Measurements from ENCODE around the gene PKNOX2.

The PKNOX2 gene

DNA sequence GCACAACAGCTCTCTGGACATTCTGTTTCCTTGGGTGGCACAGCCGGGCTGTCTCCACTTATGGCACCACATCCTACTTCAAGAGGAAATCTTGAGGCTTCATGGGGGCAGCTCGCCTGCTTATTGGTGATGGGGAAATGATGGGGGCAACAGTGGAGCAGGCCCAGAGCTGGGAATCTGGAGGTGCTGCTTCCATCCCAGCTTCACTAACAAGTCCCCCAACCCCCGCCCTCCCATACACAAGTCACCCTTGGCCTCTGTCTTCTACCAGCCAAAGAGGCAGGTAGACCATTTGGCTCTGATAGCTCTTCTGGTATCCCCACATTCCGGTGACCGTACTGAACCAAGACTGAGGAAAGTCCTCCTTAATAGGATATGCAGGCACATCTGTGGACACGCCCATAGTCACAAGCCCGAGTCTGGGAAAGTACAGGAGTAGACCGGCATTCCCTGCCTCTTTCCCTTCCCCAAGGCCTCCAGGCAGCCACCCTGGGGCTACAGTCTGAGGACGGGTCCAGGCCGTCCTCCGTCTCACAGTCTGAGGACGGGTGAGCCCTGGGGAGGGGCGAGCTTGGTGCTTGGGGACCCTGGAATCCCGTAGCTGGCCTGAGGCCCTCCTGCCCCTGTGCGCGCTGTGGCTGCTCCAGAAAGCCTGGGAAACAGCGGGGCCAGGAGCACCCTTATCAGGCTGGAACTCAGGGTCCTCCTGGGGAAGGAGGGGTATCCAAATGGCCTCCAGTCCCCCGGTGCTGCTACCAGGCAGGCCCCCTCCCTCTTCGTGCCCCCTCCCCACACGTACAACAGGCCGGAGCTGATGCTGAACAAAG is 185.9 kb downstream of the PKNOX2 start:
- Histone ChIP-seq H3K27me3 (ENCODE audit: control insufficient read depth in 1 of 2, insufficient read depth in 2 of 2, low read length in 2 of 2) (no peaks in the 10 kb centered on the region), H3K27ac (ENCODE audit: low read depth, low read length) (no peak overlapping the region), H3K4me1 (ENCODE audit: insufficient read depth, low read length) (peaks cover 20% of the 10 kb centered on the region), H3K9me3 (ENCODE audit: low read length) (no peaks in the 10 kb centered on the region), H3K9ac (ENCODE audit: low read length) (no peak overlapping the region), H3K4me3 (ENCODE audit: low read depth in 1 of 2, low read length in 2 of 2) (no peak overlapping the region), H3K36me3 (ENCODE audit: insufficient read depth, low read length) (no peaks in the 10 kb centered on the region)

GRCh38 chr11:125351033-125351867 is 186.7 kb downstream of the PKNOX2 start:
- Histone ChIP-seq H3K9ac (ENCODE audit: low read length) (no peak overlapping the region), H3K9me3 (ENCODE audit: low read length) (no peaks in the 10 kb centered on the region)

DNA sequence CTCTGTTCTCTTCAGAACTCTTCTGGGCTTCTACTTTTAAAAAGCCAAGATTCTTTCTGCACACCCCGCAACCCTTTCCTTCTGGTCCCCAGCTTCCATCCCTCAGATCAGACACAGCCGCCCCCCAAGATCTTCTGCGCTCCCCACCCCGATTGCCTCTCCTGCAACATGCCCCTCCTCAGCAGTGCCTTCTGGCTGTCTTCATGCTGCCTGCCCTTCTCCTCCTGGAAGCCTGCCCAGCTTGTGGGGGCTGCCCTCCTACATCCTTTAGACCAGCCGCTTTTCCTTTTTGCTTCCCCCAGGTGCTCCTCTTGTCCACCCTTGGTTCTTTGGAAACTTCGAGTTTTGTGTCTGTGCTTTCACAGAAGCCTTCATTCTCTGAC is 187.3 kb downstream of the PKNOX2 start:
- no peaks in the 10 kb centered on the region for H3K36me3 ChIP-seq (ENCODE audit: insufficient read depth, low read length)
- no peaks in the 10 kb centered on the region for H3K9me3 ChIP-seq (ENCODE audit: low read length)
- peaks cover 9% of the 10 kb centered on the region for H3K4me1 ChIP-seq (ENCODE audit: insufficient read depth, low read length)
- H3K4me3 ChIP-seq (ENCODE audit: low read depth in 1 of 2, low read length in 2 of 2), result no peak overlapping the region
- no peak overlapping the region for H3K9ac ChIP-seq (ENCODE audit: low read length)
- H3K27ac ChIP-seq (ENCODE audit: low read depth, low read length), result no peak overlapping the region
- no peaks in the 10 kb centered on the region for H3K27me3 ChIP-seq (ENCODE audit: control insufficient read depth in 1 of 2, insufficient read depth in 2 of 2, low read length in 2 of 2)

More at GRCh38 chr11:125351033-125351867, 186.7 kb downstream of the PKNOX2 start:
- H3K4me1 ChIP-seq (ENCODE audit: insufficient read depth, low read length), result peaks cover 12% of the 10 kb centered on the region
- H3K36me3 ChIP-seq (ENCODE audit: insufficient read depth, low read length), result no peaks in the 10 kb centered on the region
- H3K4me3 ChIP-seq (ENCODE audit: low read depth in 1 of 2, low read length in 2 of 2), result no peak overlapping the region
- no peak overlapping the region for H3K27ac ChIP-seq (ENCODE audit: low read depth, low read length)
- no peaks in the 10 kb centered on the region for H3K27me3 ChIP-seq (ENCODE audit: control insufficient read depth in 1 of 2, insufficient read depth in 2 of 2, low read length in 2 of 2)

- Histone ChIP-seq H3K9ac (ENCODE audit: low read length) (no peak overlapping the region), H3K27ac (ENCODE audit: low read depth, low read length) (no peak overlapping the region), H3K36me3 (ENCODE audit: insufficient read depth, low read length) (no peaks in the 10 kb centered on the region), H3K4me3 (ENCODE audit: low read depth in 1 of 2, low read length in 2 of 2) (no peak overlapping the region), H3K9me3 (ENCODE audit: low read length) (no peaks in the 10 kb centered on the region), H3K27me3 (ENCODE audit: control insufficient read depth in 1 of 2, insufficient read depth in 2 of 2, low read length in 2 of 2) (no peaks in the 10 kb centered on the region), H3K4me1 (ENCODE audit: insufficient read depth, low read length) (no peaks in the 10 kb centered on the region)
Observed at GRCh38 chr11:125356797-125357196, 192.2 kb downstream of the PKNOX2 start.

DNA sequence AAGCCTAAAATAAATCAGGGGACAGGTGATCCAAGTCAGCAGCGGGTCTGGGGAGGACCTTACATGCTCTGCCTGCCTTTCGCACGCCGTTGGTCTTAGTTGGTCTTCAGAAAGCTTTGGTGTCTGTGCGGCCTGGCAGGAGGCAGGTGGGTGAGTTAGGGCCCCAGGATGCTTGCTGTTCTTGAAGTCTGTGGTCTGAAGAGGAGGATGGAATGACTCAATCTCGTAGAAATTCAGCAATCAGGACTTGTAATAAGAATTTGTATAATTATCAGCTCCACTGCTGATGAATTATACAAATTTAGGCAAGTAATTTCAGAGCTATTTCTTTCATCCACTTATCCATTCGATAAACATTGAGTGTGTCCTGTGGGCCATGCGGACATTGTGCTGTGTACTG is 193.0 kb downstream of the PKNOX2 start:
- Histone ChIP-seq H3K4me3 (ENCODE audit: low read depth in 1 of 2, low read length in 2 of 2) (no peak overlapping the region), H3K9me3 (ENCODE audit: low read length) (no peaks in the 10 kb centered on the region), H3K4me1 (ENCODE audit: insufficient read depth, low read length) (no peaks in the 10 kb centered on the region), H3K27ac (ENCODE audit: low read depth, low read length) (no peak overlapping the region), H3K36me3 (ENCODE audit: insufficient read depth, low read length) (no peaks in the 10 kb centered on the region), H3K9ac (ENCODE audit: low read length) (no peak overlapping the region), H3K27me3 (ENCODE audit: control insufficient read depth in 1 of 2, insufficient read depth in 2 of 2, low read length in 2 of 2) (no peaks in the 10 kb centered on the region)

DNA sequence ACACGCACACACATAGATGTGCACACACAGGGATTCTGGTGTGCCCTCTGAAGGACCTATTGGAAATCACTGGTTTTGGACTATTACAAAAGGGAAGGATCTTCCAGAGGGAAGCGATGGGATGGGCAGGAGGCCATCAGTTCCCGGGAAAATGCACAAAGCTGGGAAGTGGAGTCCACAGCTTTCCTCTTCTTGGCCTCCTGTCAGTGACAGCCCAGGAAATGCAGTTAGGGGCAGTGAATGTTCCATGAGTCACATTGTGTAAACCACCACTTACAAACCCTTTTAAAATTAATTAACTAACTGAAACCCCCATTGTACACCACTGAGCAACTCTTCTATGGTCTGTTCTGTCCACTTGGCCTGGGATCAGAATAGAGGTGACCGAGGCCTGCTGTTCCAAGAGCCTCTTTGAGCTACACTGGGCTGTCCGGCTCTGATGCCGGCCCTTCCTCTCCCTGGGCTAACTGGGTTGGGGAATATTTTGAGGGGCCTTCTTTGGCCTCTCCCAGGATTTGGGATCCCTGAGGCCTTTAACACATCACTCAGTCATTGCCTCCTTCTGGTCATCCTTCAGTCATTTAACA is 193.8 kb downstream of the PKNOX2 start:
- Histone ChIP-seq H3K36me3 (ENCODE audit: insufficient read depth, low read length) (no peaks in the 10 kb centered on the region), H3K27me3 (ENCODE audit: control insufficient read depth in 1 of 2, insufficient read depth in 2 of 2, low read length in 2 of 2) (no peaks in the 10 kb centered on the region), H3K4me3 (ENCODE audit: low read depth in 1 of 2, low read length in 2 of 2) (no peak overlapping the region), H3K4me1 (ENCODE audit: insufficient read depth, low read length) (no peaks in the 10 kb centered on the region), H3K9me3 (ENCODE audit: low read length) (no peaks in the 10 kb centered on the region), H3K27ac (ENCODE audit: low read depth, low read length) (no peak overlapping the region), H3K9ac (ENCODE audit: low read length) (no peak overlapping the region)

DNA sequence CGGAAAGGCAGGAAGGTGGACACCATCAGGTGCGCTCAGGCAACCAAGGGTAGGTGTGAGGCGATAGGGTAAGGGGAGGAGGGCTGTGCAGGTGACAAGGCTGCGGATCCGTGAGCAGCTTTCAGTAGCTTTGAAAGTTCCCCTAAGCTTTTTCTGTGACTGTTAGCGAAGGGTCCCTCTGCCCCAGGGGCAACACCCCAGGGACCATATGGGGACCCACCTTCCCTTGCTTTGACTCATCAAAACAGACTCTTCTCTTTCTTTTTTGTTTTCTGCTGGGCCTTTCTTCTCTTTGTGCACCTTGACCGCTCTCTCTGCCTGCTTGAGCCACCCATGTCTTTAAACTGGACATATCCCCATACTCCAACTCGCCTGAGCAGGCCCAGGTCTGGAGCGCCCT is 194.6 kb downstream of the PKNOX2 start:
- Histone ChIP-seq H3K27me3 (ENCODE audit: control insufficient read depth in 1 of 2, insufficient read depth in 2 of 2, low read length in 2 of 2) (no peaks in the 10 kb centered on the region), H3K36me3 (ENCODE audit: insufficient read depth, low read length) (no peaks in the 10 kb centered on the region), H3K9ac (ENCODE audit: low read length) (no peak overlapping the region), H3K4me1 (ENCODE audit: insufficient read depth, low read length) (no peaks in the 10 kb centered on the region), H3K9me3 (ENCODE audit: low read length) (no peaks in the 10 kb centered on the region), H3K4me3 (ENCODE audit: low read depth in 1 of 2, low read length in 2 of 2) (no peak overlapping the region), H3K27ac (ENCODE audit: low read depth, low read length) (no peak overlapping the region)

- H3K4me3 ChIP-seq (ENCODE audit: low read depth in 1 of 2, low read length in 2 of 2), result no peak overlapping the region
- H3K27ac ChIP-seq (ENCODE audit: low read depth, low read length), result no peak overlapping the region
- H3K27me3 ChIP-seq (ENCODE audit: control insufficient read depth in 1 of 2, insufficient read depth in 2 of 2, low read length in 2 of 2), result no peaks in the 10 kb centered on the region
- H3K4me1 ChIP-seq (ENCODE audit: insufficient read depth, low read length), result no peaks in the 10 kb centered on the region
- no peaks in the 10 kb centered on the region for H3K36me3 ChIP-seq (ENCODE audit: insufficient read depth, low read length)
- H3K9ac ChIP-seq (ENCODE audit: low read length), result no peak overlapping the region
- H3K9me3 ChIP-seq (ENCODE audit: low read length), result no peaks in the 10 kb centered on the region
Observed at GRCh38 chr11:125360066-125360465, 195.5 kb downstream of the PKNOX2 start.

GRCh38 chr11:125364121-125364826 is 199.7 kb downstream of the PKNOX2 start:
- Histone ChIP-seq H3K9ac (ENCODE audit: low read length) (no peak overlapping the region), H3K4me1 (ENCODE audit: insufficient read depth, low read length) (no peaks in the 10 kb centered on the region), H3K36me3 (ENCODE audit: insufficient read depth, low read length) (no peaks in the 10 kb centered on the region)

GRCh38 chr11:125365196-125365931 is 200.8 kb downstream of the PKNOX2 start:
- H3K36me3 ChIP-seq (ENCODE audit: insufficient read depth, low read length), result no peaks in the 10 kb centered on the region
- H3K4me3 ChIP-seq (ENCODE audit: low read depth in 1 of 2, low read length in 2 of 2), result no peak overlapping the region
- H3K9me3 ChIP-seq (ENCODE audit: low read length), result no peaks in the 10 kb centered on the region
- H3K4me1 ChIP-seq (ENCODE audit: insufficient read depth, low read length), result no peaks in the 10 kb centered on the region
- H3K27ac ChIP-seq (ENCODE audit: low read depth, low read length), result no peak overlapping the region
- no peak overlapping the region for H3K9ac ChIP-seq (ENCODE audit: low read length)
- no peaks in the 10 kb centered on the region for H3K27me3 ChIP-seq (ENCODE audit: control insufficient read depth in 1 of 2, insufficient read depth in 2 of 2, low read length in 2 of 2)

More at GRCh38 chr11:125364121-125364826, 199.7 kb downstream of the PKNOX2 start:
- H3K9me3 ChIP-seq (ENCODE audit: low read length), result no peaks in the 10 kb centered on the region
- no peak overlapping the region for H3K27ac ChIP-seq (ENCODE audit: low read depth, low read length)
- no peaks in the 10 kb centered on the region for H3K27me3 ChIP-seq (ENCODE audit: control insufficient read depth in 1 of 2, insufficient read depth in 2 of 2, low read length in 2 of 2)
- H3K4me3 ChIP-seq (ENCODE audit: low read depth in 1 of 2, low read length in 2 of 2), result no peak overlapping the region

All from muscle layer of colon (tissue), 2 donors.